Astrocyte (in vitro differentiated cells and primary cell): Measurements from ENCODE around the gene PAPOLB.

Experiments used
- CTCF ChIP-seq: IDR thresholded peaks from 2 replicates; pipeline ENCODE4 v1.5.1; 2011; ENCODE audit warnings: low read depth, mild to moderate bottlenecking, inconsistent platforms, low read length, moderate library complexity; ENCODE audit not compliant: insufficient read depth
- EZH2 ChIP-seq: IDR thresholded peaks from 2 replicates; pipeline ENCODE4 v1.6.1; 2012; ENCODE audit warnings: mild to moderate bottlenecking, low read length, inconsistent platforms; ENCODE audit not compliant: insufficient read depth

- TF ChIP-seq CTCF: peak; percentile 27
- no peak for TF ChIP-seq EZH2
These were observed 21.7 kb upstream of the PAPOLB start, which contains the start of gene RADIL for GRCh38 chr7:4883372-4884144.
